ENCODE results near the gene ROBO1.

The ROBO1 gene

DNA sequence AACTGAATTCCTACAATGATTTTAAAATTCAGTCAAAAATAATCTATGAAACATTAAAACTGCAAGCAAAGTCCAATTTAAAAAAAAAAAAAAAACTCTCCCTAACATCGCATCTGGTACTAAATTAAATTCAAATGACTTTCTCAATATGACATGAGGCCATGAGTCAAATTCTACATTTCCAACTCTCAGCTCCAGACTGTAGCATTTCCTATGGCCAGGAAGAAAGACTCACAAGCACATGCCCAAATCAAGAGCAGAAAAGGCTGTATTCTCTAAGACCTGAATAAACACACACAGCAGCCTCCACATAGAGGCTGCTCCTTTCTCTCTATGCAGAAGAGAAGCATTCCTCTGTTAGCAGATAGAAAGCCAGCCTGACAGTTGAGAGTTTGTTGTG lies 729.2 kb downstream of the ROBO1 start:
- no peak for FAIRE-seq
- no peak for TF ChIP-seq POLR2A (IDR thresholded peaks at IDR 0.05; ENCODE audit: low read depth, low read length)
- no peak for DNase-seq (ENCODE audit: insufficient read length, low spot score)

- TF ChIP-seq POLR2A (IDR thresholded peaks at IDR 0.05; ENCODE audit: low read depth, low read length): no peak
- no peak for FAIRE-seq
Observed at GRCh38 chr3:79038057-79038456, 729.7 kb downstream of the ROBO1 start.

DNA sequence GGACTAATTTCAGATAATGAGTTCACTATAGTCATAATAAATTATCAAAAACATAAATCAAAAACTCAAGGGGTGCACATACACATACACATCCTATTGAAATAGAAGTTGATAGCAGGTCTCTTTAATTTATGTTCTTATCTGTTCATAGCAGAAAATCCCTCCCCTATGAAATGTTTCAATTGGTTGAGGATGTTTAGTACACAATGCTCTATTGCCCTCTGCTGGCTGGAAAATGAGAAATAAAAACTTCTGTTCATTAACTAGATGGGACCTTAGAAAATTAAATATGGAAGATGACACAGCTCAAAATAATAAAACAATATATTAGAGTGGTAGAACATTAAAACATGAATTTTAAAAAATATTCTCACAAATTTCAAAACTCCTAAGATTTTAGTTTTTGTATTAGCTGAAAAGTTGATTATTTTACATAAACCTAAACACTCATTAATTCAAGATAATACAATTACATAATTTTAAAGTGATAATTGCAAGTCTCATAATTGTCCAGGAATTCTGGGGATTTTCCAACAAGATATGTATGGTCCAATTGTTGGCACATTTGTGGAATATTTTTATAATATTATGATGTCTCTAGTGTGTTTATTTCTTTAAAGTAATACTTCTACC lies 735.0 kb downstream of the ROBO1 start:
- TF ChIP-seq POLR2A (IDR thresholded peaks at IDR 0.05; ENCODE audit: low read depth, low read length): no peak
- FAIRE-seq (peak; percentile 90), DNase-seq (ENCODE audit: insufficient read length, low spot score) (no peak)

More at GRCh38 chr3:79038057-79038456, 729.7 kb downstream of the ROBO1 start:
- no peak for DNase-seq (ENCODE audit: insufficient read length, low spot score)

DNA sequence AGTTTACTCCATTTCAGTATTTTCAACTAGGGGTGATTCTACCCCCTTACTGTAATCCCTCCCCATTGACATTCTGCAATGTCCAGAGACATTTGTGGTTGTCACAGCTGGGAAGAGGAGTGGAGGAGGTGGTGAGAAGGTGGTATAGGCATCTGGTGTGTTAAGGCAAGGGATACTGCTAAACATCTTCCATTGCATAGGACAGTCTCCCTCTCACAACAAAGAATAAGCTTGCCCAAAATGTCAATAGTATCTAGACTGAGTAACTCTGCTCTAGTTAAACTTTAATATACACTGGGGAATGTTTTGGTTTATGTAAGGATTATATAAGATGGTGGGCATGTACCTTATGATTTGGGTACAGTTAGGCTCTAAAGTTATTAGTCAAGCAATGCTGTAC lies 737.6 kb downstream of the ROBO1 start:
- FAIRE-seq: no peak
- TF ChIP-seq POLR2A (IDR thresholded peaks at IDR 0.05; ENCODE audit: low read depth, low read length): no peak
- DNase-seq (ENCODE audit: insufficient read length, low spot score): no peak

- no peak for TF ChIP-seq POLR2A (IDR thresholded peaks at IDR 0.05; ENCODE audit: low read depth, low read length)
- FAIRE-seq (no peak), DNase-seq (ENCODE audit: insufficient read length, low spot score) (no peak)
Observed at GRCh38 chr3:79028916-79029315, 738.9 kb downstream of the ROBO1 start.

DNA sequence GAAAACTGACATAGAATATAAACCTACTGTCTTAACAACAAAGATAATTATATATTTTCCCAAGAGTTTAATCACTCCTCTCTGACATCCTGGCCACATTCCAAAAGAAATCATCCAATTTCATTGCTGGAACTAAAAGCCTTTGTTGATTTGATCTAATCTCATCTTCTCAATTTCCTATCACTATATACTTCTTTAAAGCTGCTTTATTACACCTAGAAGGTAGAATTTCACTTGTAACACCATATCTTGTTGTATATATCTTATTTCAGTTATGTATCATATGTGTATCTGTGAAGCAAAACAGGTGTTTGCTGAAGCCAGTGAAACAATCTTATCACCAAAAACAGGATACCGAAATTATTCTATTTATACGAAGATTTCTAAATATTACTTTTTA lies 740.2 kb downstream of the ROBO1 start:
- DNase-seq (ENCODE audit: insufficient read length, low spot score) (no peak), FAIRE-seq (no peak)
- no peak for TF ChIP-seq POLR2A (IDR thresholded peaks at IDR 0.05; ENCODE audit: low read depth, low read length)

DNA sequence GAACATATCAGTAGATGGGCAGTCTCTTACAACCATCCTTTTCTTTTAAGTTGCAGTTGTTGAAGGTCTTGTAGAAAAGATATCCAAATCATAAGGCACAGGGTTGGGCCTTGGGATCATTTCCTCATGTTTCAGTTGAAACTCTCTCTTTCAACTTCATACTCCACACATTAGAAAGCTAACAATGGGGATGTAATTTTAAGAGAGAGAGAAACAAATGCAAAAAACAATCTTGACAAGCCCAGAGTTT lies 747.9 kb downstream of the ROBO1 start:
- DNase-seq (ENCODE audit: insufficient read length, low spot score): no peak
- no peak for FAIRE-seq
- TF ChIP-seq POLR2A (IDR thresholded peaks at IDR 0.05; ENCODE audit: low read depth, low read length): no peak

DNA sequence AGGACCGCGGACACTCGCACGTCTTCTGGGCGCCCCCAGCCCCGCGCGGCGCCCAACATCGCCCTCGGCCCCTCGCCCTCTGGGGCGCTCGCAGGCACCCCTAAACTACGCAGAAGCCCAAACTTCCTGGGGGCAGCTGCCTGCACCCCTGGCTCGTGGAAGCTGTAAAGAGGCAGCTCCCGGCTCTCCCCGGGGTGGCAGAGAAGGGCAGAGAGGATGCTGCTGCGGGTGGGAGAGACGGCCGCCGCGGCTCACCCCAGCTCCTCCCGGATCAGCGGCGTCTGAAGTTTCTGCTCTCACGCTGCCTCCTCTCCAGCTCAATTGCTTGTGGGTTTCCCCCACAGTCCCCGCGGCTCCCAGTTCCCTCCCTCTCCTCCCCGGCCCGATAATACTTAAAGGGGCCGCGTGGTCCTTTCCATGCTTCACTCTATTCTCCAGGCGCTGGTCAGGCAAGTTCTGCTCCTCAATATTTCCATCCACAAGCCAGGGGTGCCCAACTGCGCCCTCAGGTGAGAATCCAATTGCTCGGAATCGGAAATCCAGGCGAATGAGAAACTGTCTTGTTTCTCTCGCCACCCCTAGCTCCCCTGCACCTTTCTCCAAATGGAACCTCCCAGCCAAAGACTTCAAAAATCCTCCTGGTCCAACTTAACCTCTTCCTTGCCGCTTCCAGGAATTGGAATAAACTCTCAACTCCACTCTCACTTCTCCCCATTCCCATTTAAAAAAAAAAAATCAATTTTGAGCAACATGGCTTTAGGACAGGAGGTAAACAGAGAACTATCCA lies 748.5 kb downstream of the ROBO1 start:
- DNase-seq (ENCODE audit: insufficient read length, low spot score): peak; percentile 64
- TF ChIP-seq POLR2A (IDR thresholded peaks at IDR 0.05; ENCODE audit: low read depth, low read length): peak; percentile 90
- FAIRE-seq: peak; percentile 93

- DNase-seq (ENCODE audit: insufficient read length, low spot score) (peak; percentile 30), FAIRE-seq (no peak)
- 0 out of 2 replicates have a peak, but pooled peaks have one; percentile 9 for TF ChIP-seq POLR2A (IDR thresholded peaks at IDR 0.05; ENCODE audit: low read depth, low read length)
Observed at GRCh38 chr3:79018671-79019136, 749.1 kb downstream of the ROBO1 start.

GRCh38 chr3:79018265-79018664 lies 749.5 kb downstream of the ROBO1 start:
- DNase-seq (ENCODE audit: insufficient read length, low spot score) (no peak), FAIRE-seq (no peak)
- no peak for TF ChIP-seq POLR2A (IDR thresholded peaks at IDR 0.05; ENCODE audit: low read depth, low read length)

GRCh38 chr3:79016587-79017376 lies 751.0 kb downstream of the ROBO1 start:
- peak; percentile 15 for FAIRE-seq
- TF ChIP-seq POLR2A (IDR thresholded peaks at IDR 0.05; ENCODE audit: low read depth, low read length): no peak
- DNase-seq (ENCODE audit: insufficient read length, low spot score): no peak

GRCh38 chr3:79015854-79016253 lies 751.9 kb downstream of the ROBO1 start:
- TF ChIP-seq POLR2A (IDR thresholded peaks at IDR 0.05; ENCODE audit: low read depth, low read length): no peak
- FAIRE-seq (peak; percentile 55), DNase-seq (ENCODE audit: insufficient read length, low spot score) (no peak)

DNA sequence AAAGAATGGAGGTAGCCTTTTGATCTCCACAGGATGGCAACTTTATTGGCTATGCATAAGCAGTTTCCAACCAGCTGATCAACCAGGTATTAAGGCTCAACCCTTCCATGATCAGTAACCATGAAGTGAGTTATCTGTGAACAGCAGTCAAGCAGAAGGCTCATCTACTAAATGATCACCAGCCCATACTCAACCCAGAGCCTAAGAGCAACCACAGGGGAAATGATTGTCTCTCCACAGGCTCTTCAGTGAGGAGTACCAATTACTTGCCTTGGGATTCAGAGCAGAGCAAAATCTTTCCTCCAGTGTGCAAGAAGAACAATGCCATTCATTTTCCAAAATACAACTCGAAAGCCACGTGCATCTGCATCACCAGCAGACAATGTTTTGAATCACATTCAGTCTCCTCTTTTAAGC lies 754.8 kb downstream of the ROBO1 start:
- no peak for TF ChIP-seq POLR2A (IDR thresholded peaks at IDR 0.05; ENCODE audit: low read depth, low read length)
- DNase-seq (ENCODE audit: insufficient read length, low spot score): no peak
- FAIRE-seq: peak; percentile 68

- no peak for FAIRE-seq
Observed at GRCh38 chr3:79012530-79012913, 755.3 kb downstream of the ROBO1 start.

More at GRCh38 chr3:79012530-79012913, 755.3 kb downstream of the ROBO1 start:
- TF ChIP-seq POLR2A (IDR thresholded peaks at IDR 0.05; ENCODE audit: low read depth, low read length): no peak
- no peak for DNase-seq (ENCODE audit: insufficient read length, low spot score)

Data from H54 (cell line).